RCC 7860 (cell line): ENCODE results near the gene DDX1.
A peak's percentile ranks its signal among the peaks of the same experiment; 100 is the strongest.
"Not testable (repeated sequence)": the region's sequence is repeated elsewhere in the genome, so short reads cannot be mapped to it uniquely, and the experiment has no call there.

Experiments used
- DNase-seq: peaks from one replicate; pipeline ENCODE4 v3.0.0-alpha.2; 2015; ENCODE audit warnings: low spot score
- FAIRE-seq: peaks from 2 replicates; lab custom pipeline; 2012; peaks lifted over from hg19 to GRCh38; lab: Jason Lieb, UNC

DDX1 gene

GRCh38 chr2:15671842-15672815 is 80.5 kb downstream of the DDX1 start:
- no peak for DNase-seq
- FAIRE-seq, result no peak

DNA sequence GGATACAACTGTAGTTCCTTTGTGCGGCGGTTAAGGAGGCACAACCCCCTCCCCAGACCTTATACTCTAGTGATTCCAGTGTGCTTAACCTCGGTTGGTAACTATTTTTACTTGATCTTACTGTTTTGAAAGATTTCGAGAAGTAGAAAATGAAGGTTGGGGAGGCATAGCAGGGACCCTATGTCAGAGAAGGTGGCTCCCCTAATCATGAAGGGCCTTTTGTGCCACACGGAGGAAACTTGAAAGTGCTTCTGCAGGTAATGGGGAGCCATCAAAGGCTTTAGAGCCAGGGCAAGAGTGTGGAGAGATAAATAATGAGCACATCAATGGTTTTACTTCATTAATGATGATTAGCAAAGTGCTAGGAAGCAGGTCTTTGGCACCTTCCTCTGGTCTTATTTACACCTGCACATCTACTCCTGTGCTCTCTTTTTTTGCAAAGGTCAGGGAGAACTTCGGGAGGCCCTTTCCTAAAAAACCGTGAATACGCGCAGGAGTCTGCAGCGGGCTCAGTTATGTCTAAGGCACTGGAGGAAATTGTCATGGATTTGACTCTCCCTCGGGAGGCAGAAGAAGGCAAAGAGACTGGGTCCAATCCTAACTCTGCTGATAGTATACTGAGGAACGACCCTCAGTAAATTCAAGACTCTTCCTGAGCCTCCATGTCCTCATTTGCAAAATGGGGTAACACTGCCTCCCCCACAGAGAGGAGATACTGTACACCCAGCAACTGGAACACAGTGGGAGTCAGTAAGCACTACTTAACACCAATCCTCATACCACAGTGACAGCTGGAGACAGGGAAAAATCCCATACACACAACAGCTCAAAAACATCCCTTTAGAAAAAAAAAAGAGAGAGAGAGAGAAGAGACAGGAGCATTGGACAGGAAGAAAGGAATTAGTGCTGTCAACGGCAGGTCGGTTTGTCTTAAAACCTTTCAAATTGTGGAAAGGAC is 81.6 kb downstream of the DDX1 start:
- DNase-seq (no peak), FAIRE-seq (no peak)

DNA sequence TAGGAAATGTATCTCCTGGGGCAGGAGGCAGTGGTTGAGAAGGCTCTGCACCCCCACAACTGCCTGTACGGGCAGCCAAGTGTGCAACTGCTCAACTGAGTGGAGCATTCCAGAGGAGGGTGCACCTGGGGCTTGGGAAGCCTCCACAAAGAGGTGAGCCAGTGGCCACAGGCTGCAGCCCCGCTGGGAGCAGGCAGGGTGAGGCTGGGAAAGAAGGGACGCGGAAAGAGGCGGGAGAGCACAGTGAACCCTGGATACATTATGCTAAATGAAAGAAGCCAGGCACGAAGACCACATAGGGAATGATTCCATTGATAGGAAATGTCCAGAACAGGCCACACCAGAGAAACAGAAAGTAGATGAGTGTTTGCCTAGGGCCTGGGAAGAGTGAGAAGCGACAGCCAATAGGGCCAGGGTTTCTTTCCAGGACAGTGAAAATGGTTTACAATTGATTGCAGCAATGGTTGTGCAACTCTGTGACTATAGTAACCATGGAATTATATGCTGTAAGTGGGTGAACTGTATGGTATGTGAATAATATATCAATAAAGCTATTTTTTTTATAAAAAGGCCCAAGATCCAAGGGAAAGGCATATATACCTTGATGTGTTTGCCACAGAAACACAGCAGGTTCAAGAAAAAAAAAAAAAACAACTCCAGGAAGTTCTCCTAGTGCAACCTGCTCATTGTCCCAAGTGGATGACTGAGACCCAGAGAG is 82.4 kb downstream of the DDX1 start:
- peak; percentile 38 for DNase-seq
- no peak for FAIRE-seq

GRCh38 chr2:15674637-15675455 is 83.2 kb downstream of the DDX1 start:
- peak; percentile 77 for DNase-seq
- FAIRE-seq, result peak; percentile 63

DNA sequence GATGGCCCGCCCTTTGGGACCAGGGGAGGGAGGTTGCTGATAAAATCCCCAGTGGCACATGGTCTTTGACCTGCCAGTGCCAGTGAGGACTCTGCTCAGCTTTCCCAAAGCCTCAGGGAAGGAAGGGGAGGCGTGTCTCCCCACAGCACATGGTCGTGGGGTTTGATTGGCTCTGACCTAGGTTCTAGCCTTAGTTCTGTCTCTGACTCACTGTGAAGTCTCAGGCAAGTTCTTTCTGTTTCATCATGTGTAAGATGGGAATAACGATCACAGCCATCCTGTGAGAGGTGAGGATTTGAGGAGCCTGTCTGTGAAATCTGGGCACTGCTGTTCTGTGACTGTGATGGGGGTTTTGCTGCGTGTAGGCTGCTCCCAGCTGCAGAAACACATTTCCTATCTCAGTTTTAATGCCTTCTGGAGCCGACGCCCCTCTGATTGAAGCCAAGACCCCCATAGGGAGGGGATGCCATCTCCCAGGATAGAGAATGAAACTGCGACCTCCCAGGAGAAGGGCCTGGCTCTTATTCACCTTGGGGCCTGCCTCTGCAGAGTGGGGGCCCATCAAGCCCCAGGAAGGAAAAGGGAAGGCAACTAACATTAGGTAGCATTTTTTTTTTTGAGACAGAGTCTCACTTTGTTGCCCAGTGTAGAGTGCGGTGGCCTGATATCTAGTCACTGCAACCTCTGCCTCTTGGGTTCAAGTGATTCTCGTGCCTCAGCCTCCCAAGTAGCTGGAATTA is 84.0 kb downstream of the DDX1 start:
- FAIRE-seq (peak; percentile 31), DNase-seq (peak; percentile 58)

GRCh38 chr2:15677141-15677843 is 85.6 kb downstream of the DDX1 start:
- DNase-seq, result no peak
- FAIRE-seq, result no peak

DNA sequence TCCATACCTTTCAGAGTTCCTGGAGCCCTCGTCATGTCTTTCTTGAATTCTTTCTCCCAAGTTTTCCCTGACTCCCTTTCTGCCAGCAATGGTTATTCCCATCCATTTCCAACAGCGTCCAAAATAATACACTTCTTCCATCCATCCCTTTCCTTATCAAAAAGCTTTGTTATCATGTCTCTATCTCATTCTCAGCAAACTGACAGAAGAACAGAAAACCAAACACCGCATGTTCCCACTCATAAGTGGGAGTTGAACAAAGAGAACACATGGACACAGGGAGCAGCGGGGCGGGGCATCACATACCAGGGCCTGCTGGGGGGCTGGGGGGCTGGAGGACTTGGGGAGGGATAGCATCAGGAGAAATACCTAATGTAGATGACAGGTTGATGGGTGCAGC is 86.7 kb downstream of the DDX1 start:
- FAIRE-seq, result no peak
- no peak for DNase-seq

GRCh38 chr2:15678909-15679308 is 87.2 kb downstream of the DDX1 start:
- FAIRE-seq, result no peak

GRCh38 chr2:15679386-15679924 is 87.8 kb downstream of the DDX1 start:
- FAIRE-seq, result no peak
- no peak for DNase-seq

More at GRCh38 chr2:15678909-15679308, 87.2 kb downstream of the DDX1 start:
- no peak for DNase-seq

DNA sequence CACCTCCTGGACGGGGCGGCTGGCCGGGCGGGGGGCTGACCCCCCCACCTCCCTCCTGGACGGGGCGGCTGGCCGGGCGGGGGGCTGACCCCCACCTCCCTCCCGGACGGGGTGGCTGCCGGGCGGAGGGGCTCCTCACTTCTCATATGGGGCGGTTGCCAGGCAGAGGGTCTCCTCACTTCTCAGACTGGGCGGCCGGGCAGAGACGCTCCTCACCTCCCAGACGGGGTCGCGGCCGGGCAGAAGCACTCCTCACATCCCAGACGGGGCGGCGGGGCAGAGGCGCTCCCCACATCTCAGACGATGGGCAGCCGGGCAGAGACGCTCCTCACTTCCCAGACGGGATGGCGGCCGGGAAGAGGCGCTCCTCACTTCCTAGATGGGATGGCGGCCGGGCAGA is 88.5 kb downstream of the DDX1 start:
- FAIRE-seq, DNase-seq: not testable (repeated sequence)
